Measurements from ENCODE around the gene SCUBE2. TPM values are rescaled to one million over a fixed set of nuclear protein-coding genes. Genes with fewer than 3 reads are reported as not detected.

SCUBE2 gene
- total and polyA plus RNA-seq, 2 of the 4 experiments (the other 2 are of a cell fraction) = 0.43 to 0.72 TPM

DNA sequence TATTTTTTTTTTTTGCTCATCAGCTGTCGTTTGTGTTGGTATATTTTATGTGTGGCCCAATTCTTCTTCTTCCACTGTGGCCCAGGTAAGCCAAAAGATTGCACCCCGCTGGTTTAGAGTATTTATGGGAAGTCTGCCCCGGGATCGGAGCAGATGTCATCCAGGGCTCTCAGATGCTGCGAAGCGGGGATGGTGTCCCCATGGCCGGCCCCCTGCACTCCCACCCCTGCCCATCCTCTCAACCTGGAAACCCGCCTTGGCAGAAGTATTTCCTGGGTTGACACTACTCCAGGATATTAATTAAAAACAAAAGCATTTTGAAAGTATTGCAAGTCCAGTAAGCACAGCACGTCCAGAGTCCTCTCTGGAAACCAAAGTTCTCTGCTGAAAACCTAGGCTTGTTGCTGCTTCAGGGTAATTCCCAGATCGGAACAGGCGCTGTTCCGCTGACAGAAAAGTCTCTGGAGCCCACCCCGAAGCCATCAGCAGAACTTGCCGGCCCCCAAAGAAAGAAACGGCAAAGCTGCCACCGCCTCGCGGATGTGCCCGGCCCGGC lies 833 bp downstream of the SCUBE2 start:
- Histone ChIP-seq H4K91ac (ENCODE audit: insufficient read depth, low read depth, low read length) (no peak overlapping the region), H3K27ac (ENCODE audit: insufficient read depth, low read length) (no peak overlapping the region), H2AK9ac (replicated peaks; ENCODE audit: low read depth, low read length, poor library complexity) (no peak overlapping the region), H3K56ac (ENCODE audit: extremely low read depth, insufficient read depth, low read length) (no peak overlapping the region), H3K9me3 (ENCODE audit: control insufficient read depth, insufficient read depth, low read length) (no peaks in the 10 kb centered on the region), H3K4ac (ENCODE audit: low read depth, low read length) (no peak overlapping the region), H2AK5ac (ENCODE audit: low read depth, low read length) (no peak overlapping the region), H3K36me3 (ENCODE audit: control insufficient read depth, insufficient read depth, low read length) (no peaks in the 10 kb centered on the region), H3K4me2 (ENCODE audit: low read depth, low read length) (peak overlapping the region; percentile 37; the same call in 1 of the 2 replicates), H2BK120ac (ENCODE audit: low read depth, low read length) (no peak overlapping the region), H3K79me1 (ENCODE audit: low read depth in 1 of 2, low read length in 2 of 2) (no peaks in the 10 kb centered on the region), H3K27me3 (ENCODE audit: control insufficient read depth, insufficient read depth, low read length) (peaks cover 20% of the 10 kb centered on the region; the same call in 1 of the 2 replicates), H3K4me3 (ENCODE audit: insufficient read depth, low read depth, low read length) (peak overlapping the region; percentile 53), H3K18ac (ENCODE audit: low read depth, low read length) (no peak overlapping the region), H2BK15ac (ENCODE audit: low read depth, low read length) (no peak overlapping the region), H3K14ac (replicated peaks; ENCODE audit: low read depth, low read length) (no peak overlapping the region), H2AFZ (replicated peaks; ENCODE audit: low read length, poor library complexity) (peak overlapping the region; percentile 58), H3K4me1 (ENCODE audit: control insufficient read depth, insufficient read depth, low read length) (0 out of 2 replicates have a peak, but pooled peaks cover 2% of the 10 kb centered on the region), H4K20me1 (ENCODE audit: insufficient read depth, low read length) (no peaks in the 10 kb centered on the region), H3K9me1 (ENCODE audit: insufficient read depth, low read length) (no peaks in the 10 kb centered on the region), H4K5ac (ENCODE audit: low read depth, low read length) (no peak overlapping the region), H3K23ac (ENCODE audit: low read depth, low read length) (no peak overlapping the region), H2BK20ac (ENCODE audit: low read depth, low read length) (no peak overlapping the region), H4K8ac (ENCODE audit: low read depth in 2 of 2, low read length in 2 of 2) (no peak overlapping the region), H2BK5ac (ENCODE audit: low read depth, low read length, poor library complexity, severe bottlenecking) (no peak overlapping the region), H3K9ac (ENCODE audit: low read depth, low read length) (no peak overlapping the region)
- no peak for TF ChIP-seq FOS (IDR thresholded peaks at IDR 0.05; ENCODE audit: low read depth, low read length)
- no peak for TF ChIP-seq CEBPB (IDR thresholded peaks at IDR 0.05; ENCODE audit: low read depth, low read length)
- TF ChIP-seq MAFK (IDR thresholded peaks at IDR 0.05; ENCODE audit: low read depth, low read length) = no peak
- TF ChIP-seq MXI1 (IDR thresholded peaks at IDR 0.05; ENCODE audit: borderline replicate concordance, low read depth, low read length) = no peak
- TF ChIP-seq, protein P1, sequence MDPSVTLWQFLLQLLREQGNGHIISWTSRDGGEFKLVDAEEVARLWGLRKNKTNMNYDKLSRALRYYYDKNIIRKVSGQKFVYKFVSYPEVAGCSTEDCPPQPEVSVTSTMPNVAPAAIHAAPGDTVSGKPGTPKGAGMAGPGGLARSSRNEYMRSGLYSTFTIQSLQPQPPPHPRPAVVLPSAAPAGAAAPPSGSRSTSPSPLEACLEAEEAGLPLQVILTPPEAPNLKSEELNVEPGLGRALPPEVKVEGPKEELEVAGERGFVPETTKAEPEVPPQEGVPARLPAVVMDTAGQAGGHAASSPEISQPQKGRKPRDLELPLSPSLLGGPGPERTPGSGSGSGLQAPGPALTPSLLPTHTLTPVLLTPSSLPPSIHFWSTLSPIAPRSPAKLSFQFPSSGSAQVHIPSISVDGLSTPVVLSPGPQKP (IDR thresholded peaks at IDR 0.05; ENCODE audit: borderline replicate concordance, low read depth, low read length) = no peak
- no peak for TF ChIP-seq CHD1 (IDR thresholded peaks at IDR 0.05; ENCODE audit: low read depth, low read length)
- TF ChIP-seq RFX5 (IDR thresholded peaks at IDR 0.05; ENCODE audit: low read depth, low read length) = no peak
- TF ChIP-seq POLR2A (IDR thresholded peaks at IDR 0.05; ENCODE audit: low read depth, low read length) = no peak
- TF ChIP-seq RAD21 (IDR thresholded peaks at IDR 0.05; ENCODE audit: low read length) = no peak
- ChIA-PET POLR2A (ENCODE audit: unreplicated experiment) (no interaction called here), CTCF (no interaction called here)
- no peak for DNase-seq
- WGBS, 2 experiments (ENCODE audit: extremely low coverage in 2 of 2, insufficient read length in 1 of 2) = 22% methylated on average over 8 of the region's 20 CpGs; no CpG with 5 or more reads in 1 of the 2 experiments
- in situ Hi-C loops (cut with MboI; ENCODE audit: low sequenced_read_pairs) = no loop called here
- dilution Hi-C loops (cut with HindIII; ENCODE audit: low sequenced_read_pairs, unreplicated experiment) = no loop called here
- intact Hi-C loops (cut with micrococcal nuclease) = no loop called here
- ATAC-seq (ENCODE audit: low read depth) = no peak
- BruUV-seq (replicated peaks) = no TSS peak

Data from IMR-90 (cell line).